ENCODE results near the gene FRMPD4.

DNA sequence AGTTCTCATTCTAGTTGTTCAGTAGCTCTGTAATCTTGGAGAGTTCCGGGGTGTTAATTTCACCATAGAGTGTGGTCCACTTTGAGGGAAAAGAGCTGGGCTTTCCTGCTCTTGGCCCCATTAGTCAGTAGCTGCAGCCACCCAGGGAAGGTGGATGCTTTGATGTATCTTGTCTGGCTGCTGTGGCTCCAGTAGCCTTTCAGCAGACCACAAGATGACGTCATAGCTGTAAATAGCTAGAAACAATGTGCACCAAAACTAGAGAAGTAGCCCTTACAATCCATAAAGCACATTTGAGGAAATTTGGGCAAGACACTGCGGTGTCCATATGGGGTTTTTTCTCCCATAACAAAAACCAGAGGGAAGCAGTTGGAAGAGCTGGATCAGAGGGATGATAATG is 620.0 kb downstream of the FRMPD4 start:
- TF ChIP-seq CTCF (IDR thresholded peaks at IDR 0.05), result no peak
- TF ChIP-seq ZFX (IDR thresholded peaks at IDR 0.05; ENCODE audit: borderline replicate concordance), result no peak

Data from 22Rv1 (cell line).